Aorta (tissue), 5 donors: Measurements from ENCODE around the gene KCNMA1. TPM values are rescaled to one million over a fixed set of nuclear protein-coding genes. Genes with fewer than 3 reads are reported as not detected.

Experiments
- ATAC-seq: fragments of 200-7000 bp; cut with Tn5 transposase; one replicate; pipeline ENCODE4 v1.9.1; 2022; ENCODE audit warnings: moderate library complexity; ENCODE audit not compliant: low FRiP score
- DNase-seq, 2 donors: peaks; one replicate each; pipeline ENCODE4 v3.0.0-alpha.2; 2020
- H3K27ac ChIP-seq, 2 donors: one replicate each; pipeline ENCODE4 v1.5.1; 2013; ENCODE audit warnings: low read length in 2 of 2, mild to moderate bottlenecking in 2 of 2, moderate library complexity in 2 of 2, control low read depth in 1 of 2, inconsistent platforms in 1 of 2, low read depth in 1 of 2
- H3K27me3 ChIP-seq, 2 donors: one replicate each; pipeline ENCODE4 v1.6.1; 2013; ENCODE audit warnings: control low read depth in 1 of 2, low read length in 1 of 2, mild to moderate bottlenecking in 1 of 2, moderate library complexity in 1 of 2; ENCODE audit not compliant: insufficient read depth in 2 of 2, control insufficient read depth in 1 of 2
- H3K36me3 ChIP-seq, 2 donors: one replicate each; pipeline ENCODE4 v1.6.1; 2013; ENCODE audit warnings: control low read depth in 1 of 2, low read length in 1 of 2, mild to moderate bottlenecking in 1 of 2; ENCODE audit not compliant: insufficient read depth in 2 of 2, control insufficient read depth in 1 of 2
- H3K4me1 ChIP-seq, 2 donors: one replicate each; pipeline ENCODE4 v1.6.1; 2013; ENCODE audit warnings: low read length in 2 of 2, control low read depth in 1 of 2, mild to moderate bottlenecking in 1 of 2, moderate library complexity in 1 of 2; ENCODE audit not compliant: insufficient read depth in 2 of 2, control insufficient read depth in 1 of 2
- H3K4me3 ChIP-seq, 2 donors: one replicate each; pipeline ENCODE4 v1.5.1; 2013; ENCODE audit warnings: low read length in 2 of 2, control low read depth in 1 of 2, mild to moderate bottlenecking in 1 of 2
- H3K9me3 ChIP-seq: one replicate; pipeline ENCODE4 v1.6.1; 2013; ENCODE audit warnings: mild to moderate bottlenecking, low read length; ENCODE audit not compliant: control insufficient read depth
- WGBS, 2 donors: extraction: QIAGEN DNeasy Blood & Tissue Kit; methylation state at CpG; one replicate each; pipeline ENCODE4 v1.1.7; 2013; 5-methylcytosine and 5-hydroxymethylcytosine counted together
- intact Hi-C, 2 donors: fragments of 100-400 bp; cut with DNase I; formaldehyde crosslinking; loops; one replicate each; pipeline versions ENCODE4 v1.14.2 to v1.15.0; 2022
- polyA plus RNA-seq, 2 donors: library from polyadenylated mRNA; stranded (reverse); fragments of 200-250 nt; gene quantifications; one replicate each; pipeline ENCODE4 v1.2.3, GENCODE V29; 2013
- total RNA-seq, 2 donors: library from RNA; stranded (reverse); fragmentation: NEBNext Ultra II Directional; extraction: Animal tissue kit (Norgen Biotek cat#: 25700); gene quantifications; one replicate each; pipeline ENCODE4 v1.2.1, GENCODE V29; 2021
- donor health status: healthy with polysubstance abuse.
- donor health status: Bipolar disorder and iron deficiency.
- donor health status: DM: no; HTN: no; CAD: no.
- donor health status: DM: no; HTN: no; CAD: no.
- donor health status: DM: yes; HTN: yes; CAD: no.

KCNMA1 gene
- total and polyA plus RNA-seq, 4 donors, result 36.8 to 163 (median 125) TPM

DNA sequence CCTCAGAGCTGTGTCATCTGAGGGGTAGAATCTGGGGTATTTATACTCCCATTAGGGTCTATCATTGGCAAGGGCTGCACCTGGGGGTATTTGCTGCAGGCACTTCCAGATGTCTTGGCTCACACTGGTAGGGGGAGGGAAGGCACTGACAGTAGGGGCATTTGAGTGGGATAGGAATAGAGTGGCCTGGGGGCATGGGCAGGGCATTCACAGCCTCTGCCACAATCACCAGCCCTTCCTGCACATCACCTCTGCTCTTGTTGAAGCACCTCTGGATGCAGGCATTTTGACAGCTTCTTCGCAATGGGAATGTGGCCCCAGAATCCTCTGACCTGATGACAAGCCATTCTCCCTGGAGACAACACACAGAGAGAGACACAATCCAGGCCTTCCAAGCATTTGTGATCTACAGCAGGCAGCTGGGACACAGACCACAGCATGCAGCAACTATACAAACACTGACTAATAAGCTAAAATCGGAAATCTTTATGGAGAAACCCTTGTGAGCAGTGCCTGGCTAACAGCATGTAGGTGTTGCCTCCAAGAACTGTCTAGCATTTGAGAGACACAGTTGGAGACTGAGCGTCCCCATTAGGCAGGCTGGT lies 178.5 kb downstream of the KCNMA1 start:
- ATAC-seq (no peak), DNase-seq (no peak)
- intact Hi-C loops, result no loop called here
- peaks cover 2% of the 10 kb centered on the region in 2 donors for H3K4me1 ChIP-seq
- H3K4me3 ChIP-seq, result no peak overlapping the region
- no peaks in the 10 kb centered on the region for H3K36me3 ChIP-seq
- H3K27me3 ChIP-seq, result no peaks in the 10 kb centered on the region
- 46 to 47% methylated on average over 3 of the region's 3 CpGs for WGBS, 2 donors
- no peaks in the 10 kb centered on the region for H3K9me3 ChIP-seq
- no peak overlapping the region for H3K27ac ChIP-seq

GRCh38 chr10:77457721-77458120 lies 179.9 kb downstream of the KCNMA1 start:
- WGBS, 2 donors, result 64 to 67% methylated on average over 7 of the region's 7 CpGs
- no peaks in the 10 kb centered on the region for H3K9me3 ChIP-seq
- intact Hi-C loops, result no loop called here
- H3K27ac ChIP-seq, result no peak overlapping the region
- peaks cover 2% of the 10 kb centered on the region in 2 donors for H3K4me1 ChIP-seq
- ATAC-seq (no peak), DNase-seq (no peak)
- no peak overlapping the region for H3K4me3 ChIP-seq
- no peaks in the 10 kb centered on the region for H3K27me3 ChIP-seq
- H3K36me3 ChIP-seq, result no peaks in the 10 kb centered on the region

- H3K4me1 ChIP-seq, result peaks cover 2% of the 10 kb centered on the region in 2 donors
- 97 to 100% methylated on average over 1 of the region's 1 CpG for WGBS, 2 donors
- ATAC-seq, result no peak
- no peak for DNase-seq
- H3K4me3 ChIP-seq, result no peak overlapping the region
- H3K9me3 ChIP-seq, result no peaks in the 10 kb centered on the region
- intact Hi-C loops, result no loop called here
- no peaks in the 10 kb centered on the region for H3K27me3 ChIP-seq
- no peaks in the 10 kb centered on the region for H3K36me3 ChIP-seq
- no peak overlapping the region for H3K27ac ChIP-seq
Measured at GRCh38 chr10:77457266-77457665, 180.3 kb downstream of the KCNMA1 start.

GRCh38 chr10:77456414-77456813 lies 181.2 kb downstream of the KCNMA1 start:
- Histone ChIP-seq H3K4me3 (no peak overlapping the region), H3K27ac (no peak overlapping the region), H3K4me1 (peaks cover 2% of the 10 kb centered on the region in 2 donors), H3K36me3 (no peaks in the 10 kb centered on the region), H3K27me3 (no peaks in the 10 kb centered on the region), H3K9me3 (no peaks in the 10 kb centered on the region)
- ATAC-seq (no peak), DNase-seq (no peak)
- WGBS, 2 donors, result 51 to 72% methylated on average over 5 of the region's 5 CpGs
- intact Hi-C loops, result no loop called here

DNA sequence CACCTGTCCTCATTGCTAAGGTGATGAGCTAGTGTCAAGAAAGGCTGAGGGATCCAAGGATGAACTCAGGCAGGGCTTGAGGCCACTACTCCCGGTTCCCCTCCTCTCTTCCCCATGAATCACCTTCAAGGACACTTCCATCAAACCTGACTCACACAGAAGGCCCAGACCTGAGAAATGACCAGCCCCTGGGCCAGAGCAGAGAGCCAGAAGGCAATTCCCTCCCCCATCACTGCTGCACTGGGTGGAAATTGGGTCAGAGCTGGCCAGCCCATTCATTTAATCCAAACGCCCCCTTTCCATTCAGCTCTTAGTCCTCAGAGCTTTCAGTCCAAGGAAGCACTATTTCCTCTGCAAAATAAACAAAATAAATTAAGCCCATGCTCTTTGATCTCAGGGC lies 182.0 kb downstream of the KCNMA1 start:
- Histone ChIP-seq H3K27me3 (no peaks in the 10 kb centered on the region), H3K4me3 (no peak overlapping the region), H3K4me1 (peaks cover 2% of the 10 kb centered on the region in 2 donors), H3K27ac (no peak overlapping the region), H3K36me3 (no peaks in the 10 kb centered on the region), H3K9me3 (no peaks in the 10 kb centered on the region)
- DNase-seq (no peak), ATAC-seq (no peak)
- intact Hi-C loops, result no loop called here
- WGBS, 2 donors, result 57 to 63% methylated on average over 2 of the region's 2 CpGs

- ATAC-seq, result no peak
- intact Hi-C loops, result no loop called here
- Histone ChIP-seq H3K27me3 (no peaks in the 10 kb centered on the region), H3K4me3 (no peak overlapping the region), H3K36me3 (no peaks in the 10 kb centered on the region), H3K4me1 (no peaks in the 10 kb centered on the region), H3K9me3 (no peaks in the 10 kb centered on the region), H3K27ac (no peak overlapping the region)
- WGBS, 2 donors, result 92 to 95% methylated on average over 4 of the region's 4 CpGs
- DNase-seq, result no peak
Measured at GRCh38 chr10:77452952-77453564, 184.6 kb downstream of the KCNMA1 start.

GRCh38 chr10:77451886-77452285 lies 185.7 kb downstream of the KCNMA1 start:
- H3K4me3 ChIP-seq, result no peak overlapping the region
- H3K27ac ChIP-seq, result no peak overlapping the region
- H3K9me3 ChIP-seq, result no peaks in the 10 kb centered on the region
- WGBS, 2 donors, result 90 to 94% methylated on average over 2 of the region's 2 CpGs
- H3K27me3 ChIP-seq, result no peaks in the 10 kb centered on the region
- ATAC-seq (no peak), DNase-seq (no peak)
- no peaks in the 10 kb centered on the region for H3K4me1 ChIP-seq
- intact Hi-C loops, result no loop called here
- no peaks in the 10 kb centered on the region for H3K36me3 ChIP-seq

GRCh38 chr10:77448226-77448625 lies 189.4 kb downstream of the KCNMA1 start:
- Histone ChIP-seq H3K36me3 (no peaks in the 10 kb centered on the region), H3K9me3 (no peaks in the 10 kb centered on the region), H3K4me3 (no peak overlapping the region), H3K4me1 (no peaks in the 10 kb centered on the region), H3K27me3 (no peaks in the 10 kb centered on the region), H3K27ac (no peak overlapping the region)
- DNase-seq (no peak), ATAC-seq (no peak)
- 80 to 81% methylated on average over 5 of the region's 5 CpGs for WGBS, 2 donors
- intact Hi-C loops, result no loop called here

DNA sequence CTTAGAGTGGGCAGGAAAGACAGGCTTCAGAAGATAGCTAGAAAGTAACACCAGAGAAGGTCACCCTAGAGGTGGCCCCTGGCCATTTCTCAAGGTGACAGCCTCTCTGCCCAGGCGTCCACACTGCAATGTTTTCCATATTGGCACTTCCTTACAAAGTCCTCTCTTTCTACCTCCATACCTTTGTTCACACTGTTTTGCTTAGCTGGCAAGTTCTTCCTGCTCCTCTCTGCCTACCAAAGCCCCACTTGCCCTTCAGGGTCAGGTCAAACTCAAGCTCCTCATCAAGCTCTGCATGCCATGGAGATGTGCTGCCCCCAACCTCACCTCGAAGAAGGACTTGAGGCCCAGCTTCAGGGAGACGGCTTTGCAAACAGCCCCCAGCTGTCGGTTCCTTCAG lies 190.9 kb downstream of the KCNMA1 start:
- Histone ChIP-seq H3K9me3 (no peaks in the 10 kb centered on the region), H3K36me3 (no peaks in the 10 kb centered on the region), H3K4me3 (no peak overlapping the region), H3K27ac (no peak overlapping the region), H3K4me1 (peaks cover under 1 to 2% of the 10 kb centered on the region in 2 donors), H3K27me3 (no peaks in the 10 kb centered on the region)
- ATAC-seq (no peak), DNase-seq (no peak)
- WGBS, 2 donors, result 89 to 96% methylated on average over 4 of the region's 4 CpGs
- intact Hi-C loops, result no loop called here
